Measurements from ENCODE around the gene MTA3. TPM values are rescaled to one million over a fixed set of nuclear protein-coding genes. Genes with fewer than 3 reads are reported as not detected.

Gene MTA3
- total RNA-seq, 4 donors from 2014 or later: 25.6 to 89.1 (median 64.0) TPM

DNA sequence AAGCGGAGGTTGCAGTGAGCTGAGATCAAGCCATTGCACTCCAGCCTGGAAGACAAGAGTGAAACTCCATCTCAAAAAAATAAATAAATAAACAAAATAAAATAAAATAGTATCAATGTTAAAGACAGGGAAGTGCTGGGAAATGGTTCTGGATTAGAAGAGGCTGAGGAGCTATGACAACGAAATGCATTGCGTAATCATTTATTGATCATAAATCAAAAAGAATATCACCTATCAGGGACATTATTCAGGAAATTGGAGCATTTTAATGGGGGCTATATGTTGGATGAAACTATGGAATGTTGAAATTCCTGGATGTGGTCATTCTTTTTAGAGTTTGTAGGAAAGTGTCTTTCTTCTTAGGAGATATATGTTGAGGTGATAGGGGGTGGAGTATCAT, 30.9 kb upstream of the MTA3 start:
- intact Hi-C loops (cut with DNase I; ENCODE audit: low total_unique reads): no loop called here
- no peak for DNase-seq
- no peaks in the 10 kb centered on the region for H3K27me3 ChIP-seq

GRCh38 chr2:42542871-42543270, 25.6 kb upstream of the MTA3 start:
- intact Hi-C loops (cut with DNase I; ENCODE audit: low total_unique reads): no loop called here
- Histone ChIP-seq H3K27ac (no peak overlapping the region), H3K27me3 (no peaks in the 10 kb centered on the region), H3K4me1 (no peaks in the 10 kb centered on the region), H3K4me3 (no peak overlapping the region), H3K36me3 (no peaks in the 10 kb centered on the region), H3K9me3 (no peaks in the 10 kb centered on the region)
- no peak for DNase-seq
- TF ChIP-seq POLR2A (IDR thresholded peaks at IDR 0.05): no peak
- TF ChIP-seq, protein P1, sequence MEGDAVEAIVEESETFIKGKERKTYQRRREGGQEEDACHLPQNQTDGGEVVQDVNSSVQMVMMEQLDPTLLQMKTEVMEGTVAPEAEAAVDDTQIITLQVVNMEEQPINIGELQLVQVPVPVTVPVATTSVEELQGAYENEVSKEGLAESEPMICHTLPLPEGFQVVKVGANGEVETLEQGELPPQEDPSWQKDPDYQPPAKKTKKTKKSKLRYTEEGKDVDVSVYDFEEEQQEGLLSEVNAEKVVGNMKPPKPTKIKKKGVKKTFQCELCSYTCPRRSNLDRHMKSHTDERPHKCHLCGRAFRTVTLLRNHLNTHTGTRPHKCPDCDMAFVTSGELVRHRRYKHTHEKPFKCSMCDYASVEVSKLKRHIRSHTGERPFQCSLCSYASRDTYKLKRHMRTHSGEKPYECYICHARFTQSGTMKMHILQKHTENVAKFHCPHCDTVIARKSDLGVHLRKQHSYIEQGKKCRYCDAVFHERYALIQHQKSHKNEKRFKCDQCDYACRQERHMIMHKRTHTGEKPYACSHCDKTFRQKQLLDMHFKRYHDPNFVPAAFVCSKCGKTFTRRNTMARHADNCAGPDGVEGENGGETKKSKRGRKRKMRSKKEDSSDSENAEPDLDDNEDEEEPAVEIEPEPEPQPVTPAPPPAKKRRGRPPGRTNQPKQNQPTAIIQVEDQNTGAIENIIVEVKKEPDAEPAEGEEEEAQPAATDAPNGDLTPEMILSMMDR (IDR thresholded peaks at IDR 0.05): no peak

More for the DNA sequence above, 30.9 kb upstream of the MTA3 start:
- no peaks in the 10 kb centered on the region for H3K4me1 ChIP-seq
- no peak overlapping the region for H3K4me3 ChIP-seq
- H3K9me3 ChIP-seq: no peaks in the 10 kb centered on the region
- TF ChIP-seq, protein P1 (IDR thresholded peaks at IDR 0.05): no peak
- H3K27ac ChIP-seq: no peak overlapping the region
- H3K36me3 ChIP-seq: no peaks in the 10 kb centered on the region

- H3K27me3 ChIP-seq: no peaks in the 10 kb centered on the region
- no peaks in the 10 kb centered on the region for H3K9me3 ChIP-seq
- no peak overlapping the region for H3K4me3 ChIP-seq
- no peaks in the 10 kb centered on the region for H3K4me1 ChIP-seq
- no peak for DNase-seq
- H3K36me3 ChIP-seq: no peaks in the 10 kb centered on the region
- intact Hi-C loops (cut with DNase I; ENCODE audit: low total_unique reads): no loop called here
- TF ChIP-seq POLR2A (IDR thresholded peaks at IDR 0.05): no peak
- TF ChIP-seq, protein P1 (IDR thresholded peaks at IDR 0.05): no peak
- H3K27ac ChIP-seq: no peak overlapping the region
Observed at GRCh38 chr2:42545023-42545721, 23.3 kb upstream of the MTA3 start.

DNA sequence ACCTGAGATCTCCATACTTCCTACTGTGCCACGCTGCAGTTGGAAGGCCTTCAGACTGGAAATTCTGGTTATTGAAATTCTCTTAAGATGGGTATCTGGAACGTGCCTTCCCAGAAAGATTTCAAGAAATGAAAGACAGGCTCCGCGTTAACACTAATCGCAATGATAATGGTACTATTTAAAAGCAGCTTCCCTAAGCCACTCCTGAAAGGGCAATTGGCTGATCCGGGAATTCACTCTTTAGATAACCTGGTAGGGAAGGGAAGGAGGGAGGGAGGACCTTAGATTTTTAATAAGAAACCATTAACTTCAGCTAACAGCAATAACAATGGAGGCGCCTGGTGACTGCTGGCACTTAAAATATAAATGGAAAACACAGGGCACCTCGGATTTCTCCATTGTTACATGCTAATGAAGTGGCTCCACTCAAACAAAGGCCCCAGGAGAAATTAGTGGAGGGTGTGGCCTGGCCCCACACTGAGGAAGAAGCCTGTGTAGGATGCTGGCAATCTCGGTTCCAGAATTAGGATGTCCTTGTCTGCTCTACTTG, 22.5 kb upstream of the MTA3 start:
- no peaks in the 10 kb centered on the region for H3K36me3 ChIP-seq
- TF ChIP-seq POLR2A (IDR thresholded peaks at IDR 0.05): no peak
- TF ChIP-seq, protein P1 (IDR thresholded peaks at IDR 0.05): no peak
- H3K4me1 ChIP-seq: no peaks in the 10 kb centered on the region
- H3K27ac ChIP-seq: no peak overlapping the region
- intact Hi-C loops (cut with DNase I; ENCODE audit: low total_unique reads): no loop called here
- no peak for DNase-seq
- no peak overlapping the region for H3K4me3 ChIP-seq
- no peaks in the 10 kb centered on the region for H3K9me3 ChIP-seq
- no peaks in the 10 kb centered on the region for H3K27me3 ChIP-seq

DNA sequence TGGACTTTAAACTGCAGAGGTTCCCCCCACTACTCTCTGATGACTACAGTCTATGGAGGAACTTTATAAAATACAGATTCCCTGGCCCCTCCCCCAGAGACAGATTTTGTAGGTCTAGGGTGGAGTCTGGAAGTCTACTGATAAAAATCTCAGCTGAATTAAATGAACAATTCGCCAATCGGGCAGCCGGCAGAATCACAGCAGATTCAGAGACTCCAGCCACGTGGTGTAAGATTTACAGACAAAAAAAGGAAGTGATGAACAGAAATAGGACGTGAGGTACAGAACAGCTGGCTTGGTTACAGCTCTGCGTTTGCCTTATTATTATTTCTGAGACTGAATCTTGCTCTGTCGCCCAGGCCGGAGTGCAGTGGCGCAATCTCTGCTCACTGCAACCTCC, 21.4 kb upstream of the MTA3 start:
- H3K27ac ChIP-seq: no peak overlapping the region
- no peaks in the 10 kb centered on the region for H3K9me3 ChIP-seq
- intact Hi-C loops (cut with DNase I; ENCODE audit: low total_unique reads): no loop called here
- DNase-seq: no peak
- no peaks in the 10 kb centered on the region for H3K36me3 ChIP-seq
- no peak overlapping the region for H3K4me3 ChIP-seq
- H3K4me1 ChIP-seq: no peaks in the 10 kb centered on the region
- no peaks in the 10 kb centered on the region for H3K27me3 ChIP-seq
- TF ChIP-seq POLR2A (IDR thresholded peaks at IDR 0.05): no peak
- TF ChIP-seq, protein P1 (IDR thresholded peaks at IDR 0.05): no peak
